Placental epithelial cell (primary cell): ENCODE results near the gene S100B. TPM values are rescaled to one million over a fixed set of nuclear protein-coding genes. Genes with fewer than 3 reads are reported as not detected.

ENCODE experiments used
- total RNA-seq: library from RNA; depleted of rRNA; stranded (reverse); fragments of >200 nt; gene quantifications from 2 replicates; pipeline ENCODE4 v1.2.3, GENCODE V29; 2012

S100B gene
- total RNA-seq = 0.22 TPM in 1 of 2 replicates, not detected in the other

GRCh38 chr21:46604975-46605766 is at the start of gene S100B:
Gene S100B (minus strand): TSS chr21:46605082. CDS start chr21:46602415, 2,667 bp downstream.

GRCh38 chr21:46635324-46636180 is 30.7 kb upstream of the S100B start, which contains the start of gene PRMT2:
Gene PRMT2 (plus strand): TSS chr21:46635674. CDS start chr21:46636952, 1,278 bp downstream.

Other genes starting within 250 kb of the S100B start
- 41.4 and 55.4 TPM in 2 replicates for gene DIP2A, start 146.2 kb downstream of the S100B start, total RNA-seq
- gene PRMT2, start 30.6 kb upstream of the S100B start, total RNA-seq = 129 and 130 TPM in 2 replicates